OCI-LY3 (cell line): ENCODE data around the gene CMSS1.
"Not testable (repeated sequence)": the region's sequence is repeated elsewhere in the genome, so short reads cannot be mapped to it uniquely, and the experiment has no call there.

Experiments
- CTCF ChIP-seq: fragments of 200-600, 300-600 bp; sonication (generic); IDR thresholded peaks from 2 replicates; pipeline ENCODE4 v1.5.1; 2014; ENCODE audit warnings: antibody characterized with exemption, low read length, low read depth
- EZH2phosphoT487 ChIP-seq: fragments of 200-600 bp; shearing (Covaris generic); IDR thresholded peaks from 2 replicates; pipeline ENCODE4 v1.6.1; 2018; ENCODE audit warnings: antibody characterized with exemption, mixed run types, low read depth

GRCh38 chr3:100051513-100051912 lies 233.9 kb downstream of the CMSS1 start:
- not testable (repeated sequence) for TF ChIP-seq CTCF, EZH2phosphoT487
